A673 (cell line): ENCODE measurements around the gene CXCR3. TPM values are rescaled to one million over a fixed set of nuclear protein-coding genes. Genes with fewer than 3 reads are reported as not detected.
"Not testable (repeated sequence)": the region's sequence is repeated elsewhere in the genome, so short reads cannot be mapped to it uniquely, and the experiment has no call there.

Source experiments
- BruUV-seq: library from RNA; stranded (reverse); fragments of 400-500 nt; replicated peaks from 2 replicates; lab custom pipeline; 2021; lab: Mats Ljungman, UMichigan
- CTCF ChIA-PET: fragments of 300-600 bp; sonication (Branson Sonifier 250); formaldehyde crosslinking; loops from one replicate; lab custom pipeline; 2022; ENCODE audit warnings: antibody characterized with exemption; lab: Charles Lee
- POLR2A ChIA-PET: fragments of 300-600 bp; sonication (Branson Sonifier 250); formaldehyde crosslinking; loops from one replicate; lab custom pipeline; 2022; ENCODE audit warnings: antibody characterized with exemption; ENCODE audit not compliant: low non-redundant PET; lab: Charles Lee
- DNase-seq: peaks from one replicate; pipeline ENCODE4 v3.0.0-alpha.2; 2015; ENCODE audit warnings: low spot score
- H3K27ac ChIP-seq: fragments of 200-600 bp; sonication (generic); 2 replicates; pipeline ENCODE4 v1.5.1; 2016; ENCODE audit warnings: mixed run types, low read depth, mild to moderate bottlenecking, mixed read lengths, antibody characterized with exemption, low read length; ENCODE audit not compliant: poor library complexity, severe bottlenecking
- H3K27me3 ChIP-seq: fragments of 200-600 bp; sonication (generic); replicated peaks from 2 replicates; pipeline ENCODE4 v1.6.1; 2017; ENCODE audit warnings: mixed run types, low read depth, mild to moderate bottlenecking, mixed read lengths, antibody characterized with exemption, low read length; ENCODE audit not compliant: insufficient read depth, poor library complexity
- H3K36me3 ChIP-seq: fragments of 200-600 bp; sonication (generic); 2 replicates; pipeline ENCODE4 v1.6.1; 2016; ENCODE audit warnings: mixed run types, mild to moderate bottlenecking, mixed read lengths, antibody characterized with exemption, low read length; ENCODE audit not compliant: insufficient read depth, poor library complexity, severe bottlenecking
- H3K4me1 ChIP-seq: fragments of 200-600 bp; sonication (generic); 2 replicates; pipeline ENCODE4 v1.6.1; 2017; ENCODE audit warnings: mixed run types, mild to moderate bottlenecking, mixed read lengths, antibody characterized with exemption, low read length; ENCODE audit not compliant: insufficient read depth, poor library complexity, severe bottlenecking
- H3K4me3 ChIP-seq: fragments of 200-600 bp; sonication (generic); 2 replicates; pipeline ENCODE4 v1.5.1; 2016; ENCODE audit warnings: low read depth, mixed run types, mild to moderate bottlenecking, mixed read lengths, low read length; ENCODE audit not compliant: poor library complexity, severe bottlenecking
- H3K9me3 ChIP-seq: fragments of 200-600 bp; sonication (generic); 2 replicates; pipeline ENCODE4 v1.6.1; 2016; ENCODE audit warnings: mixed run types, low read depth, mild to moderate bottlenecking, mixed read lengths, antibody characterized with exemption, low read length; ENCODE audit not compliant: poor library complexity, severe bottlenecking
- CTCF ChIP-seq: fragments of 300-800, 200-600 bp; sonication (generic); conservative IDR thresholded peaks from 2 replicates; pipeline ENCODE4 v1.5.1; 2017; ENCODE audit warnings: low read depth, mild to moderate bottlenecking, antibody characterized with exemption, low read length, moderate library complexity, mixed read lengths
- EZH2 ChIP-seq: fragments of 200-600 bp; sonication (generic); IDR thresholded peaks from 2 replicates; pipeline ENCODE4 v1.6.1; 2017; ENCODE audit warnings: borderline replicate concordance, low read depth, mild to moderate bottlenecking, mixed read lengths, antibody characterized with exemption, low read length; ENCODE audit not compliant: poor library complexity, severe bottlenecking
- intact Hi-C: fragments of 100-400 bp; cut with micrococcal nuclease; formaldehyde crosslinking; loops from one replicate; pipeline ENCODE4 v1.10.0; 2022; ENCODE audit not compliant: unreplicated experiment
- total RNA-seq: library from RNA; stranded (reverse); gene quantifications from 2 replicates; pipeline ENCODE4 v1.2.3, GENCODE V29; 2021

CXCR3 gene
- total RNA-seq, 1 experiment from 2014 or later, result not detected

- DNase-seq, result no peak
- POLR2A ChIA-PET, result interaction anchor here (0.7 kb wide), 1 partner anchor 282 kb away, joined by 8 read pairs; no protein-coding TSS in a partner anchor
- no peak for TF ChIP-seq CTCF
- TF ChIP-seq EZH2, result no peak
- H3K36me3 ChIP-seq, result no peaks in the 10 kb centered on the region
- intact Hi-C loops, result no loop called here
- H3K4me1 ChIP-seq, result no peaks in the 10 kb centered on the region
- no TSS peak for BruUV-seq
- H3K27ac ChIP-seq, result no peak overlapping the region
- no peak overlapping the region for H3K4me3 ChIP-seq
- no peaks in the 10 kb centered on the region for H3K27me3 ChIP-seq
- no peaks in the 10 kb centered on the region for H3K9me3 ChIP-seq
- CTCF ChIA-PET, result no interaction called here
Observed at GRCh38 chrX:71599965-71600364, 18.3 kb downstream of the CXCR3 start.

DNA sequence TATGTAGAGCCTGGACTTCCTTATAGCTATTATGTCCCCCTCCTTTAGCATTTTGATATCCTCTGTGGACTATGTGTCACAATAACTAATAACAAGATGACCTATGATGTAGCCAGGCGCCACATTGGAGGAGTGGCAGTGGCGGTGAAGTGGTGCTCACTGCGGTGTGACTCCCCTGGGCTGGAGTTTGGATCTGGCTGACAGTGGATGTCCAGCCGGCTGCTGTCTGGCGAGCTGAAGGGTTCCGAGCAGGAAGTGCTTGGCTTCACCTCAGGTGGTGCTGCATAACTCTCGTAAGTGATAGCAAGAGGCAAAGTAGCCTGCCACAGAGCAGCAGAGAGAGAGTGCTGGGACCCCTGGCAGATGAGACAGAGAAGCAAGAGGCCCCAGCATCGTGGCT lies 25.1 kb downstream of the CXCR3 start:
- BruUV-seq, H3K36me3 ChIP-seq, H3K4me3 ChIP-seq, intact Hi-C loops, POLR2A ChIA-PET, CTCF ChIA-PET, H3K27me3 ChIP-seq, H3K9me3 ChIP-seq, H3K27ac ChIP-seq, H3K4me1 ChIP-seq, DNase-seq: not testable (repeated sequence)

DNA sequence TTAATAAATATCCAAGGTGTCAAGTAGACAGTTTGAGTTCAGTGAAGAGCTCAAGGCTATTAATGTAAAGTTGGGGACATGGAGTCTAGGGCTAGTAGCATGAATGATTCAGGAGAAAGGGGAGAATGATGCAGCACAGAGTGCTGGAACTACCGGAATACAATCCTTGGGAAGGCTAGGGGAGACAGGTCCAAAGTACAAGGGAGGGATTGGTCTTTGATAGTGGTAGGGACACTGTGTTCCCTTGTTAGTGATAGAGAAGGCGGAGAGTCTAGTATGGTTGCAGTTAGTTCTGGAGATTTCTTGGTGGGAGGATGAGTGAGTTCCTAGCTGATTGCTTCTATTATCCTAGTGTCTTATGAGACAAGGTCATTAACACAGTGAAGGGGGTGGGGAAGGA lies 31.4 kb downstream of the CXCR3 start:
- ChIA-PET POLR2A (no interaction called here), CTCF (interaction anchor here (0.7 kb wide), 1 partner anchor 52 kb away, joined by 4 read pairs; no protein-coding TSS in a partner anchor)
- no peaks in the 10 kb centered on the region for H3K36me3 ChIP-seq
- BruUV-seq, result no TSS peak
- intact Hi-C loops, result no loop called here
- no peaks in the 10 kb centered on the region for H3K4me1 ChIP-seq
- no peak for DNase-seq
- no peak for TF ChIP-seq CTCF
- no peak for TF ChIP-seq EZH2
- H3K27me3 ChIP-seq, result no peaks in the 10 kb centered on the region
- no peak overlapping the region for H3K27ac ChIP-seq
- no peaks in the 10 kb centered on the region for H3K9me3 ChIP-seq
- H3K4me3 ChIP-seq, result no peak overlapping the region

DNA sequence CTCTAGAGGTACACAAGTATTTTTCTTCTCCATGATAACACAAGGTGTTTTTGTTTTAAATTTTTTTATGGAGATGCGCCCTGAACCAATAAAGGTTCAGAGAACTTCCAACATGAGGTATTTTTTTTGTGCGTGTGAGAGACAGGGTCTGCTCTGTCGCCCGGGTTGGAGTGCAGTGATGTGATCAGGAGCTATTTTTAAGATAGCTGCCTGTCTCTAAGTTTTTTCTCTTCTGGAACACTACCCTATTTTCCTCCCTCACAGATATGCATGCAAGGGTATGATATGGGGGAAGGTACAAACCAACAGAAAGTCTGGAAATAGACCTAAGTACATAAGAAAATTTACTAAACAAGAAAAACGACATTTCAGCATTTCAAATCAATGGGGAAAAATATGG lies 37.1 kb downstream of the CXCR3 start:
- Histone ChIP-seq H3K27ac (no peak overlapping the region), H3K4me1 (no peaks in the 10 kb centered on the region), H3K4me3 (no peak overlapping the region), H3K9me3 (no peaks in the 10 kb centered on the region), H3K36me3 (peaks cover 3% of the 10 kb centered on the region), H3K27me3 (no peaks in the 10 kb centered on the region)
- no peak for DNase-seq
- POLR2A ChIA-PET, result no interaction called here
- CTCF ChIA-PET, result no interaction called here
- no peak for TF ChIP-seq CTCF
- TF ChIP-seq EZH2, result no peak
- BruUV-seq, result no TSS peak
- intact Hi-C loops, result no loop called here
